Mesenchymal stem cell (in vitro differentiated cells and primary cell): Measurements from ENCODE around the gene SMARCA4.
A peak's percentile ranks its signal among the peaks of the same experiment; 100 is the strongest.
"Not testable (repeated sequence)": the region's sequence is repeated elsewhere in the genome, so short reads cannot be mapped to it uniquely, and the experiment has no call there.

ENCODE experiments used
- DNase-seq: peaks from one replicate; pipeline ENCODE4 v3.0.0-alpha.2; 2013
- H2AFZ ChIP-seq: one replicate; pipeline ENCODE4 v1.6.1; 2013; ENCODE audit warnings: low read depth, mild to moderate bottlenecking, control low read depth, inconsistent platforms, low read length, moderate library complexity
- H2AK5ac ChIP-seq: 2 replicates; pipeline ENCODE4 v1.6.1; 2013; ENCODE audit warnings: low read length, moderate library complexity, mild to moderate bottlenecking, inconsistent platforms; ENCODE audit not compliant: severe bottlenecking
- H2BK120ac ChIP-seq: one replicate; pipeline ENCODE4 v1.6.1; 2013; ENCODE audit warnings: low read depth, mild to moderate bottlenecking, inconsistent platforms, low read length, moderate library complexity
- H2BK12ac ChIP-seq, 2 experiments: one replicate each; pipeline ENCODE4 v1.6.1; 2013; ENCODE audit warnings: inconsistent platforms in 2 of 2, low read length in 2 of 2, mild to moderate bottlenecking in 2 of 2, moderate library complexity in 2 of 2, control low read depth in 1 of 2
- H2BK15ac ChIP-seq: one replicate; pipeline ENCODE4 v1.6.1; 2013; ENCODE audit warnings: mild to moderate bottlenecking, low read depth, inconsistent platforms; ENCODE audit not compliant: poor library complexity, severe bottlenecking
- H2BK5ac ChIP-seq: 2 replicates; pipeline ENCODE4 v1.6.1; 2013; ENCODE audit warnings: low read depth, mild to moderate bottlenecking, low read length, control low read depth, inconsistent platforms; ENCODE audit not compliant: poor library complexity, severe bottlenecking
- H3K14ac ChIP-seq, 2 experiments: one replicate each; pipeline ENCODE4 v1.6.1; 2013; ENCODE audit warnings: inconsistent platforms in 2 of 2, low read length in 2 of 2, control low read depth in 1 of 2, mild to moderate bottlenecking in 1 of 2, moderate library complexity in 1 of 2
- H3K18ac ChIP-seq, 2 experiments: one replicate each; pipeline ENCODE4 v1.6.1; 2013; ENCODE audit warnings: inconsistent platforms in 2 of 2, low read length in 2 of 2, control low read depth in 1 of 2, low read depth in 1 of 2, mild to moderate bottlenecking in 1 of 2
- H3K23ac ChIP-seq, 2 experiments: one replicate each; pipeline ENCODE4 v1.6.1; 2013; ENCODE audit warnings: inconsistent platforms in 2 of 2, low read length in 2 of 2, mild to moderate bottlenecking in 2 of 2, moderate library complexity in 2 of 2, control low read depth in 1 of 2
- H3K27ac ChIP-seq: 2 replicates; pipeline ENCODE4 v1.5.1; 2013; ENCODE audit warnings: mild to moderate bottlenecking, moderate library complexity, low read length, control low read depth, inconsistent platforms; ENCODE audit not compliant: poor library complexity, severe bottlenecking
- H3K27me3 ChIP-seq, 2 experiments: 2 replicates each; pipeline versions ENCODE4 v1.6.1 to v1.7.0; 2013; ENCODE audit warnings: low read length in 2 of 2, mild to moderate bottlenecking in 2 of 2, moderate library complexity in 2 of 2, control low read depth in 1 of 2, inconsistent platforms in 1 of 2; ENCODE audit not compliant: control insufficient read depth in 1 of 2, insufficient read depth in 1 of 2
- H3K36me3 ChIP-seq, 2 experiments: 2 replicates each; pipeline versions ENCODE4 v1.6.1 to v1.7.0; 2013; ENCODE audit warnings: low read length in 2 of 2, control low read depth in 1 of 2, inconsistent platforms in 1 of 2, low read depth in 1 of 2, mild to moderate bottlenecking in 1 of 2; ENCODE audit not compliant: insufficient read depth in 2 of 2, control insufficient read depth in 1 of 2
- H3K4ac ChIP-seq, 2 experiments: one replicate each; pipeline ENCODE4 v1.6.1; 2013; ENCODE audit warnings: inconsistent platforms in 2 of 2, low read length in 2 of 2, mild to moderate bottlenecking in 2 of 2, moderate library complexity in 2 of 2, control low read depth in 1 of 2, low read depth in 1 of 2
- H3K4me1 ChIP-seq: 2 replicates; pipeline ENCODE4 v1.6.1; 2013; ENCODE audit warnings: low read depth, low read length, control low read depth; ENCODE audit not compliant: control insufficient read depth, insufficient read depth
- H3K4me2 ChIP-seq: 2 replicates; pipeline ENCODE4 v1.6.1; 2013; ENCODE audit warnings: low read length, mild to moderate bottlenecking, inconsistent platforms; ENCODE audit not compliant: poor library complexity, severe bottlenecking
- H3K4me3 ChIP-seq, 2 experiments: 2 replicates each; pipeline versions ENCODE4 v1.5.1 to v1.7.0; 2013; ENCODE audit warnings: low read length in 2 of 2, mild to moderate bottlenecking in 2 of 2, control low read depth in 1 of 2, low read depth in 1 of 2; ENCODE audit not compliant: insufficient read depth in 1 of 2
- H3K79me1 ChIP-seq: replicated peaks from 2 replicates; pipeline ENCODE4 v1.6.1; 2013; ENCODE audit warnings: mild to moderate bottlenecking, control low read depth, low read length, inconsistent platforms; ENCODE audit not compliant: poor library complexity, severe bottlenecking
- H3K9ac ChIP-seq: 2 replicates; pipeline ENCODE4 v1.7.0; 2013; ENCODE audit warnings: mild to moderate bottlenecking, low read length, moderate library complexity
- H3K9me3 ChIP-seq: 2 replicates; pipeline ENCODE4 v1.7.0; 2013; ENCODE audit warnings: mild to moderate bottlenecking, low read length; ENCODE audit not compliant: control insufficient read depth
- H4K8ac ChIP-seq: one replicate; pipeline ENCODE4 v1.6.1; 2013; ENCODE audit warnings: inconsistent platforms, mild to moderate bottlenecking, low read length, moderate library complexity
- H4K91ac ChIP-seq: one replicate; pipeline ENCODE4 v1.6.1; 2013; ENCODE audit warnings: mild to moderate bottlenecking, low read length, inconsistent platforms
- WGBS: methylation state at CpG from one replicate; pipeline ENCODE4 v1.1.7; 2013; ENCODE audit warnings: mixed read lengths; 5-methylcytosine and 5-hydroxymethylcytosine counted together

The SMARCA4 gene

DNA sequence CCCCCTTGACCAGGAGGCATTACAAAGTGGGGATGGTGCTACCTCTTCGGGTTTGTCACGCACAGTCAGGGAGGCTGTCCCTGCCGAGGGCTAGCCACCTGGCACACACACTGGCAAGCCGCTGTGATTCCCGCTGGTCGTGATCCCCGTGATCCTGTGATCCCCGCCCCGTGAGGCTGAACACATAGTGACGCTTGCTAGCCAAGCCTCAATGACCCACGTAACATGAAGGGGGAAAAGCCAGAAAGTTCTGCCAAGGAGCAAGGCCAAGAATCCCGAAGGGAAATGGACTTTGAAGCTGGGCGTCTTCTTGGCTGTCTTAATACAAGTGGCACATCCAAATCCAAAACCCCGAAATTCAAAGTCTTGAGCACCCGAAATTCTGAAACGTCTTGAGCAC, 142.1 kb downstream of the SMARCA4 start:
- Histone ChIP-seq H2BK12ac (peak overlapping the region in 1 of 2 experiments; percentile 7), H2BK5ac (no peak overlapping the region), H3K27me3 (no peaks in the 10 kb centered on the region), H2BK120ac (no peak overlapping the region), H3K4me1 (peaks cover 4% of the 10 kb centered on the region), H3K18ac (no peak overlapping the region), H3K14ac (no peak overlapping the region), H3K9ac (no peak overlapping the region), H3K4ac (no peak overlapping the region), H3K27ac (no peak overlapping the region), H2BK15ac (no peak overlapping the region), H4K8ac (no peak overlapping the region), H4K91ac (no peak overlapping the region), H3K79me1 (peaks cover 16% of the 10 kb centered on the region), H3K4me2 (no peak overlapping the region), H3K9me3 (no peaks in the 10 kb centered on the region), H2AK5ac (no peak overlapping the region), H2AFZ (no peak overlapping the region), H3K36me3 (peaks cover 65 to 92% of the 10 kb centered on the region in 2 experiments), H3K4me3 (no peak overlapping the region), H3K23ac (no peak overlapping the region)
- DNase-seq: peak; percentile 23
- 97% methylated on average over 16 of the region's 16 CpGs for WGBS

DNA sequence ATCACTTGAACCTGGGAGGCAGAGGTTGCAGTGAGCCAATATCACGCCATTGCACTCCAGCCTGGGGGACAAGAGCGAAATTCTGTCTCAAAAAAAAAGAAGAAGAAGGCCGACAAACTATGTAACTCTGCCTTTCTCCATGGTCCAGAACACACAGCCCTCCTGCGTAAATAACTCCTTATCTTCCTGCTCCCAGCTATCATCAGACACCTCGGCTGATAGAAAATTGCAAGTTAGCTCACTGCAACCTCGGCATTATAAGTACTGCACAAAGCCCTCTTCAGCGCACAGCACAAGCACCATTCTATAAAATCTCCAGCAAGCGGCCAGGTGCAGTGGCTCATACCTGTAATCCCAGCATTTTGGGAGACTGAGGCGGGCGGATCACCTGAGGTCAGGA, 142.8 kb downstream of the SMARCA4 start:
- not testable (repeated sequence) for H2BK12ac ChIP-seq, H2BK120ac ChIP-seq, H3K9ac ChIP-seq, H3K23ac ChIP-seq, H3K4ac ChIP-seq, H3K9me3 ChIP-seq, H3K4me1 ChIP-seq, H4K91ac ChIP-seq, H3K27ac ChIP-seq, H3K14ac ChIP-seq, H2BK5ac ChIP-seq, H3K27me3 ChIP-seq, H2AK5ac ChIP-seq, H3K4me2 ChIP-seq, H2BK15ac ChIP-seq, H3K18ac ChIP-seq, H2AFZ ChIP-seq, DNase-seq, H4K8ac ChIP-seq, H3K4me3 ChIP-seq
- Histone ChIP-seq H3K36me3 (peaks cover 71 to 91% of the 10 kb centered on the region in 2 experiments), H3K79me1 (peaks cover 16% of the 10 kb centered on the region)
- 95% methylated on average over 10 of the region's 10 CpGs for WGBS

DNA sequence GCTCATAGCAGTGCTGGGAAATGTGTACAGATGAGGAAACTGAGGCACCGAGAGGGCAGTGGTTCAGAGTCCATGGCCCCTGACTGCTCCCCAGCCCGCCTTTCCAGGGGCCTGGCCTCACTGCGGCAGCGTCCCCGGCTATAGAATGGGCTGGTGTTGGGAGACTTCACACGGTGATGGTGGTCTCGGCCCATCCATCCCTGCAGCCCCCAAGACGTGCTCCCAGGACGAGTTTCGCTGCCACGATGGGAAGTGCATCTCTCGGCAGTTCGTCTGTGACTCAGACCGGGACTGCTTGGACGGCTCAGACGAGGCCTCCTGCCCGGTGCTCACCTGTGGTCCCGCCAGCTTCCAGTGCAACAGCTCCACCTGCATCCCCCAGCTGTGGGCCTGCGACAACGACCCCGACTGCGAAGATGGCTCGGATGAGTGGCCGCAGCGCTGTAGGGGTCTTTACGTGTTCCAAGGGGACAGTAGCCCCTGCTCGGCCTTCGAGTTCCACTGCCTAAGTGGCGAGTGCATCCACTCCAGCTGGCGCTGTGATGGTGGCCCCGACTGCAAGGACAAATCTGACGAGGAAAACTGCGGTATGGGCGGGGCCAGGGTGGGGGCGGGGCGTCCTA, 144.3 kb downstream of the SMARCA4 start:
- no peak overlapping the region for H2BK12ac ChIP-seq
- H2AFZ ChIP-seq: no peak overlapping the region
- no peak overlapping the region for H2BK15ac ChIP-seq
- H3K4me3 ChIP-seq: no peak overlapping the region
- H4K8ac ChIP-seq: no peak overlapping the region
- peaks cover 3% of the 10 kb centered on the region for H3K4me1 ChIP-seq
- H3K4ac ChIP-seq: no peak overlapping the region
- H2BK120ac ChIP-seq: no peak overlapping the region
- no peak for DNase-seq
- H4K91ac ChIP-seq: no peak overlapping the region
- H3K23ac ChIP-seq: no peak overlapping the region
- H2BK5ac ChIP-seq: no peak overlapping the region
- H3K79me1 ChIP-seq: peaks cover 18% of the 10 kb centered on the region
- no peak overlapping the region for H3K27ac ChIP-seq
- no peak overlapping the region for H3K4me2 ChIP-seq
- no peak overlapping the region for H3K14ac ChIP-seq
- WGBS: 94% methylated on average over 36 of the region's 36 CpGs
- H3K18ac ChIP-seq: no peak overlapping the region
- no peak overlapping the region for H2AK5ac ChIP-seq
- H3K9ac ChIP-seq: no peak overlapping the region
- no peaks in the 10 kb centered on the region for H3K27me3 ChIP-seq
- H3K36me3 ChIP-seq: peaks cover 76 to 93% of the 10 kb centered on the region in 2 experiments
- no peaks in the 10 kb centered on the region for H3K9me3 ChIP-seq

DNA sequence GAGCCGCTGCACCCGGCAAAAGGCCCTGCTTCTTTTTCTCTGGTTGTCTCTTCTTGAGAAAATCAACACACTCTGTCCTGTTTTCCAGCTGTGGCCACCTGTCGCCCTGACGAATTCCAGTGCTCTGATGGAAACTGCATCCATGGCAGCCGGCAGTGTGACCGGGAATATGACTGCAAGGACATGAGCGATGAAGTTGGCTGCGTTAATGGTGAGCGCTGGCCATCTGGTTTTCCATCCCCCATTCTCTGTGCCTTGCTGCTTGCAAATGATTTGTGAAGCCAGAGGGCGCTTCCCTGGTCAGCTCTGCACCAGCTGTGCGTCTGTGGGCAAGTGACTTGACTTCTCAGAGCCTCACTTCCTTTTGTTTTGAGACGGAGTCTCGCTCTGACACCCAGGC, 145.6 kb downstream of the SMARCA4 start:
- peaks cover 80 to 93% of the 10 kb centered on the region in 2 experiments for H3K36me3 ChIP-seq
- 57% methylated on average over 13 of the region's 13 CpGs for WGBS
- no peak overlapping the region for H2AFZ ChIP-seq
- no peak overlapping the region for H3K4ac ChIP-seq
- peak overlapping the region; percentile 47 for H4K8ac ChIP-seq
- no peak overlapping the region for H2BK120ac ChIP-seq
- H3K4me1 ChIP-seq: peaks cover 3% of the 10 kb centered on the region
- H2AK5ac ChIP-seq: no peak overlapping the region
- no peak overlapping the region for H4K91ac ChIP-seq
- H2BK5ac ChIP-seq: no peak overlapping the region
- no peak overlapping the region for H3K9ac ChIP-seq
- H2BK12ac ChIP-seq: no peak overlapping the region
- H3K79me1 ChIP-seq: peaks cover 22% of the 10 kb centered on the region
- H3K18ac ChIP-seq: no peak overlapping the region
- H3K27me3 ChIP-seq: no peaks in the 10 kb centered on the region
- H3K27ac ChIP-seq: no peak overlapping the region
- no peak overlapping the region for H2BK15ac ChIP-seq
- H3K23ac ChIP-seq: no peak overlapping the region
- DNase-seq: peak; percentile 82
- no peaks in the 10 kb centered on the region for H3K9me3 ChIP-seq
- no peak overlapping the region for H3K14ac ChIP-seq
- no peak overlapping the region for H3K4me3 ChIP-seq
- H3K4me2 ChIP-seq: no peak overlapping the region
